ENCODE results near the gene DAPK1. TPM values are rescaled to one million over a fixed set of nuclear protein-coding genes. Genes with fewer than 3 reads are reported as not detected.

Gene DAPK1
- total RNA-seq, 4 donors from 2014 or later, result 8.8 to 18.3 (median 9.9) TPM

DNA sequence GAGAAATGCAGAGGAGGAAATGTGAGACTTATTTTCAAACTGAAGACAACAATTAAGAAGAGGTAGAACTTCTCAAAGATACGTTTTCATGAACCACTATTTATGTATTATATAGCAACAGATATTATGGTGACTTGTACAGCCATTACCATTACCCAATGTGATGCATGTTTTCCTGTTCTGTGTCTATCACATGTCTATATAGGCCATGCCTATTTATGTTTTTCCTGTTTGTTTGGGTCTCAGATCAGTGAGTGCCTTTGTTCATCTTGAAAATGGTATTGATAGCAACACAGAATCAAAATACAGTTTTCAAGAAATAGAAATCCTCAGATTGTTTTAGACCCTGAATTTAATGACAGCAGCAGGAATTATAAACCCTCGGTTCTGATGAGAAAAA lies 44.0 kb downstream of the DAPK1 start:
- intact Hi-C loops (cut with DNase I; ENCODE audit: low total_unique reads), result no loop called here
- DNase-seq (ENCODE audit: low spot score in 2 of 2), result no peak
- H3K4me3 ChIP-seq (ENCODE audit: low read depth, poor library complexity, severe bottlenecking), result no peak overlapping the region
- TF ChIP-seq, protein P1, sequence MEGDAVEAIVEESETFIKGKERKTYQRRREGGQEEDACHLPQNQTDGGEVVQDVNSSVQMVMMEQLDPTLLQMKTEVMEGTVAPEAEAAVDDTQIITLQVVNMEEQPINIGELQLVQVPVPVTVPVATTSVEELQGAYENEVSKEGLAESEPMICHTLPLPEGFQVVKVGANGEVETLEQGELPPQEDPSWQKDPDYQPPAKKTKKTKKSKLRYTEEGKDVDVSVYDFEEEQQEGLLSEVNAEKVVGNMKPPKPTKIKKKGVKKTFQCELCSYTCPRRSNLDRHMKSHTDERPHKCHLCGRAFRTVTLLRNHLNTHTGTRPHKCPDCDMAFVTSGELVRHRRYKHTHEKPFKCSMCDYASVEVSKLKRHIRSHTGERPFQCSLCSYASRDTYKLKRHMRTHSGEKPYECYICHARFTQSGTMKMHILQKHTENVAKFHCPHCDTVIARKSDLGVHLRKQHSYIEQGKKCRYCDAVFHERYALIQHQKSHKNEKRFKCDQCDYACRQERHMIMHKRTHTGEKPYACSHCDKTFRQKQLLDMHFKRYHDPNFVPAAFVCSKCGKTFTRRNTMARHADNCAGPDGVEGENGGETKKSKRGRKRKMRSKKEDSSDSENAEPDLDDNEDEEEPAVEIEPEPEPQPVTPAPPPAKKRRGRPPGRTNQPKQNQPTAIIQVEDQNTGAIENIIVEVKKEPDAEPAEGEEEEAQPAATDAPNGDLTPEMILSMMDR (IDR thresholded peaks at IDR 0.05), result no peak
- TF ChIP-seq POLR2A (IDR thresholded peaks at IDR 0.05), result no peak
- 83 to 90% methylated on average over 2 of the region's 2 CpGs for WGBS, 2 donors

DNA sequence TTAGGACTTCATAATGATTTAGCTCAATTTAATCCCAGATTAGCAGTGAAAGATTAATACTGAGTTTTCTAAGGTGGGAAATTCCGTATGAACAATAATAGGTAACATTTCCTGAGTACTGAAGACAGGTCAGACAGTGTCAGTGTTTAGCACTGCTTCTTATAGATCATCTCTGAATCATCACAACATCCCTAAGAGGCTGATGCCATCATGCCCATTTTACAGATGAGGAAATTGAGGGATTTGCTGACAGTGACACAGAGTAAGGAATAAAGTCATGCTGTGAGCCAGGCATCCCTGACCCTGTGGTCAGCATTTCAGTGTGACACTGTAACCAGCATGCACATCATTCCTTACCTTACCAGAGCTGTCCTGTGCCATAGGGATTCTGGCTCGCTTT lies 44.5 kb downstream of the DAPK1 start:
- no peak overlapping the region for H3K4me3 ChIP-seq (ENCODE audit: low read depth, poor library complexity, severe bottlenecking)
- no peak for DNase-seq (ENCODE audit: low spot score in 2 of 2)
- intact Hi-C loops (cut with DNase I; ENCODE audit: low total_unique reads), result no loop called here
- TF ChIP-seq, protein P1 (IDR thresholded peaks at IDR 0.05), result no peak
- no peak for TF ChIP-seq POLR2A (IDR thresholded peaks at IDR 0.05)
- 46 to 69% methylated on average over 2 of the region's 2 CpGs for WGBS, 2 donors

DNA sequence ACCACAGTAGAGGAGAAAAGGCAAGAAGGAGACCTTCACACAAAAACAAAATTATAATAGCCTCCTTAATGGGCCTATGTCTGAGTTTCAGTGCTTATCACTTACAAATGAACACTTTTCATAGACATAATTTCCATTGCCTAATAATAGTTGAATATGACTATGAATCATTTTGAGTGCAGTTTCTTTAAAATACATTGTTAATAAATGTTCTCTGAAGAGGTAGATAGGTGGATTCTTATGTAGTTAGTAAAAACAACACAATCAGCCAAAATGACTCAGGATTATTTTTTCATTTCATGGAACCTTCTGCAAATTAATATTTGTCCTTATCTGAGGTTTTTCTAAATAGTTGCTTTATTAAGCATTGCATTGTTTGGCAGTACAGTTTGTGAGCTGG lies 45.6 kb downstream of the DAPK1 start:
- no peak for DNase-seq (ENCODE audit: low spot score in 2 of 2)
- no peak for TF ChIP-seq POLR2A (IDR thresholded peaks at IDR 0.05)
- TF ChIP-seq, protein P1 (IDR thresholded peaks at IDR 0.05), result no peak
- no peak overlapping the region for H3K4me3 ChIP-seq (ENCODE audit: low read depth, poor library complexity, severe bottlenecking)
- intact Hi-C loops (cut with DNase I; ENCODE audit: low total_unique reads), result no loop called here

DNA sequence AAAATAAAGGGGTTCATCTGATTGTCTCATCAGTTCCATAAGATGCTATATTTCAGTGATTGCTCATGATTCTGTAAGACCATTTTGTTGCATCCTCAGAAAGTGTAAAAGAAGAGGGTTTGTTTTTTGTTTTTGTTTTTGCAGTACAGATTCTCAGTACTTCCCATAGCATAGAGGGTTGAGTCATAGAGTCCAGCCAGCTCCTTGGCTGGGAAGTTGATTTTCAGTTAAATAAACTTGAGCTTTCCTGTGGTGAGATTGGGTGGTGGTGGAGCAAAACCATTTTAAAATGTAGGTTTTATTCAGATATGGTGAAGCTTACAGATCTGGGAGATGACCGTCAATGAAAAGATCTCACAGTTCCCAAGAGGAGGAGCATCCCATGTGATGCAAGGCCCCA lies 48.2 kb downstream of the DAPK1 start:
- 93 to 100% methylated on average over 1 of the region's 1 CpG for WGBS, 2 donors
- H3K4me3 ChIP-seq (ENCODE audit: low read depth, poor library complexity, severe bottlenecking), result no peak overlapping the region
- TF ChIP-seq POLR2A (IDR thresholded peaks at IDR 0.05), result no peak
- TF ChIP-seq, protein P1 (IDR thresholded peaks at IDR 0.05), result no peak
- intact Hi-C loops (cut with DNase I; ENCODE audit: low total_unique reads), result no loop called here
- DNase-seq (ENCODE audit: low spot score in 2 of 2), result no peak

DNA sequence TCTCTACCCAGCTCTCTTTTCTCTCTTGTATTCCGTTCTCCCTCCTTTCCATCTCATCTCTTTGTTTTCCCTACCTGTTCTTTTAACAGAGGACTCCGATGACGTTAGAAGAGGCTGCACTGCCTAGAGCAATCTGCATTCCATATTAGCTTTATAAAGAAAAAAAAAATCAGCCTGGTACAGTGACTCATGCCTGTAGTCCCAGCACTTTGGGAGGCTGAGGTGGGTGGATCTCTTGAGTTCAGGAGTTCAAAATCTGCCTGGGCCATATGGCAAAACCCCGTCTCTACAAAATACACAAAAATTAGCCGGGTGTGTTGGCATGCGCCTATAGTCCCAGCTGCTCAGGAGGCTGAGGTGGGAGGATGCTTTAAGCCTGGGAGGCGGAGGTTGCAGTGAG lies 49.0 kb downstream of the DAPK1 start:
- no peak overlapping the region for H3K4me3 ChIP-seq (ENCODE audit: low read depth, poor library complexity, severe bottlenecking)
- 58 to 62% methylated on average over 7 of the region's 7 CpGs for WGBS, 2 donors
- no peak for DNase-seq (ENCODE audit: low spot score in 2 of 2)
- no peak for TF ChIP-seq POLR2A (IDR thresholded peaks at IDR 0.05)
- TF ChIP-seq, protein P1 (IDR thresholded peaks at IDR 0.05), result no peak
- intact Hi-C loops (cut with DNase I; ENCODE audit: low total_unique reads), result no loop called here

DNA sequence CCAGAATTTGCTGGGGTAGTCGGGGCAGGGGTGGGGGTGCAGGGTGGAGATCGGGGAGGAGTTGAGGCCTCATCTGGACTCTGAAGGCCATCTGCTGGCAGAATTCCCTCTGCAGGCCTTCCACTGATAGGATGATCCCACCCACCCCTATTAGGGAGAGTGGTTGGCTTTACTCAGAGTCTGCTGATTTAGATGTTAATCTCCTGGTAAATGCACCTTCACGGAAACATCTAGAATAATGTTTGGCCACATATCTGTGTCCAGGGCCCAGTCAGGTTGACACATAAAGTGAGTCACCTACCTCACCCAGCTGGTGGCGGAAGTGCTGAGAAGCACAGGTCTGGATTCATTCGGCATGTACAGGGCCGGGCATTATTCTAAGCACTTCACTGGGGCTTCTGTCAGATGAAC lies 50.0 kb downstream of the DAPK1 start:
- DNase-seq (ENCODE audit: low spot score in 2 of 2), result no peak
- no peak overlapping the region for H3K4me3 ChIP-seq (ENCODE audit: low read depth, poor library complexity, severe bottlenecking)
- intact Hi-C loops (cut with DNase I; ENCODE audit: low total_unique reads), result no loop called here
- TF ChIP-seq POLR2A (IDR thresholded peaks at IDR 0.05), result no peak
- TF ChIP-seq, protein P1 (IDR thresholded peaks at IDR 0.05), result no peak
- 91 to 92% methylated on average over 6 of the region's 6 CpGs for WGBS, 2 donors
